ENCODE data around the gene IFIT2. TPM values are rescaled to one million over a fixed set of nuclear protein-coding genes. Genes with fewer than 3 reads are reported as not detected.

The IFIT2 gene
- total RNA-seq, 1 experiment from 2014 or later: 31.6 TPM

GRCh38 chr10:89338713-89339112 is 36.9 kb downstream of the IFIT2 start:
- intact Hi-C loops (cut with micrococcal nuclease; ENCODE audit: unreplicated experiment) (no loop called here), in situ Hi-C loops (cut with HindIII; ENCODE audit: low pct_unique_long_range_greater_than_20kb, low sequenced_read_pairs) (no loop called here)
- TF ChIP-seq POLR2AphosphoS5 (IDR thresholded peaks at IDR 0.05; ENCODE audit: low read depth, low read length) (no peak), CTCF (IDR thresholded peaks at IDR 0.05) (no peak), REST (IDR thresholded peaks at IDR 0.05; ENCODE audit: insufficient read depth in 1 of 2, low read depth in 2 of 2, low read length in 1 of 2) (no peak), SIN3A (IDR thresholded peaks at IDR 0.05; ENCODE audit: borderline replicate concordance, insufficient read depth, low read depth, low read length) (no peak), TCF7L2 (IDR thresholded peaks at IDR 0.05; ENCODE audit: low read depth, low read length) (no peak)
- no peak for ATAC-seq
- BruUV-seq (replicated peaks): no TSS peak
- Histone ChIP-seq H3K27me3 (ENCODE audit: control insufficient read depth, insufficient read depth, low read length) (no peaks in the 10 kb centered on the region), H3K4me3 (ENCODE audit: low read depth in 2 of 2, low read length in 2 of 2) (no peak overlapping the region), H3K27ac (ENCODE audit: low read length) (no peak overlapping the region), H3K4me1 (ENCODE audit: control insufficient read depth, insufficient read depth, low read length) (peaks cover 4% of the 10 kb centered on the region), H3K9me3 (ENCODE audit: control insufficient read depth, insufficient read depth, low read depth, low read length) (no peaks in the 10 kb centered on the region), H3K36me3 (ENCODE audit: control insufficient read depth, insufficient read depth, low read length) (no peaks in the 10 kb centered on the region)
- DNase-seq (ENCODE audit: low read depth, low spot score): no peak
- ChIA-PET CTCF (no interaction called here), POLR2A (no interaction called here)

GRCh38 chr10:89339875-89340274 is 38.0 kb downstream of the IFIT2 start:
- Histone ChIP-seq H3K9me3 (ENCODE audit: control insufficient read depth, insufficient read depth, low read depth, low read length) (no peaks in the 10 kb centered on the region), H3K27ac (ENCODE audit: low read length) (no peak overlapping the region), H3K4me1 (ENCODE audit: control insufficient read depth, insufficient read depth, low read length) (no peaks in the 10 kb centered on the region), H3K36me3 (ENCODE audit: control insufficient read depth, insufficient read depth, low read length) (no peaks in the 10 kb centered on the region), H3K4me3 (ENCODE audit: low read depth in 2 of 2, low read length in 2 of 2) (no peak overlapping the region), H3K27me3 (ENCODE audit: control insufficient read depth, insufficient read depth, low read length) (no peaks in the 10 kb centered on the region)
- no peak for TF ChIP-seq POLR2AphosphoS5 (IDR thresholded peaks at IDR 0.05; ENCODE audit: low read depth, low read length)
- no peak for TF ChIP-seq SIN3A (IDR thresholded peaks at IDR 0.05; ENCODE audit: borderline replicate concordance, insufficient read depth, low read depth, low read length)
- TF ChIP-seq TCF7L2 (IDR thresholded peaks at IDR 0.05; ENCODE audit: low read depth, low read length): no peak
- TF ChIP-seq REST (IDR thresholded peaks at IDR 0.05; ENCODE audit: insufficient read depth in 1 of 2, low read depth in 2 of 2, low read length in 1 of 2): no peak
- TF ChIP-seq CTCF (IDR thresholded peaks at IDR 0.05): no peak
- intact Hi-C loops (cut with micrococcal nuclease; ENCODE audit: unreplicated experiment) (no loop called here), in situ Hi-C loops (cut with HindIII; ENCODE audit: low pct_unique_long_range_greater_than_20kb, low sequenced_read_pairs) (no loop called here)
- no peak for DNase-seq (ENCODE audit: low read depth, low spot score)
- BruUV-seq (replicated peaks): TSS peak; percentile 73
- ATAC-seq: no peak
- ChIA-PET CTCF (no interaction called here), POLR2A (no interaction called here)
